Muscle layer of colon (tissue), 2 donors: Measurements from ENCODE around the gene MACF1.

Source experiments
- H3K27ac ChIP-seq: one replicate; pipeline ENCODE4 v1.7.0; 2013; ENCODE audit warnings: low read depth, mild to moderate bottlenecking, low read length, moderate library complexity
- H3K27me3 ChIP-seq, 2 donors: one replicate each; pipeline ENCODE4 v1.7.0; 2013; ENCODE audit warnings: low read length in 2 of 2, mild to moderate bottlenecking in 2 of 2; ENCODE audit not compliant: insufficient read depth in 2 of 2, control insufficient read depth in 1 of 2
- H3K36me3 ChIP-seq: one replicate; pipeline ENCODE4 v1.7.0; 2013; ENCODE audit warnings: mild to moderate bottlenecking, low read length; ENCODE audit not compliant: insufficient read depth
- H3K4me1 ChIP-seq: one replicate; pipeline ENCODE4 v1.7.0; 2013; ENCODE audit warnings: mild to moderate bottlenecking, low read length; ENCODE audit not compliant: insufficient read depth
- H3K4me3 ChIP-seq, 2 donors: one replicate each; pipeline ENCODE4 v1.7.0; 2013; ENCODE audit warnings: low read length in 2 of 2, low read depth in 1 of 2, mild to moderate bottlenecking in 1 of 2, moderate library complexity in 1 of 2
- H3K9ac ChIP-seq: one replicate; pipeline ENCODE4 v1.7.0; 2013; ENCODE audit warnings: low read length
- H3K9me3 ChIP-seq: one replicate; pipeline ENCODE4 v1.7.0; 2013; ENCODE audit warnings: mild to moderate bottlenecking, low read length
- donor health status: abdominal sarcoma.
- donor health status: Adenocarcinoma of cecum.

The MACF1 gene

GRCh38 chr1:39405358-39405757 is 200.9 kb downstream of the MACF1 start:
- no peak overlapping the region for H3K4me3 ChIP-seq
- H3K27ac ChIP-seq, result peak overlapping the region; percentile 36
- no peaks in the 10 kb centered on the region for H3K36me3 ChIP-seq
- peaks cover 40% of the 10 kb centered on the region for H3K4me1 ChIP-seq
- H3K27me3 ChIP-seq, result no peaks in the 10 kb centered on the region
- H3K9me3 ChIP-seq, result no peaks in the 10 kb centered on the region
- H3K9ac ChIP-seq, result no peak overlapping the region

- Histone ChIP-seq H3K27me3 (no peaks in the 10 kb centered on the region), H3K36me3 (no peaks in the 10 kb centered on the region), H3K4me1 (peaks cover 54% of the 10 kb centered on the region), H3K9me3 (no peaks in the 10 kb centered on the region), H3K4me3 (no peak overlapping the region), H3K9ac (peak overlapping the region; percentile 69), H3K27ac (peak overlapping the region; percentile 31)
Measured at GRCh38 chr1:39406533-39407450, 202.3 kb downstream of the MACF1 start.

- Histone ChIP-seq H3K9me3 (no peaks in the 10 kb centered on the region), H3K9ac (peak overlapping the region; percentile 69), H3K36me3 (no peaks in the 10 kb centered on the region), H3K4me3 (peak overlapping the region in 1 of 2 donors; percentile 64), H3K27ac (peak overlapping the region; percentile 79), H3K4me1 (peaks cover 61% of the 10 kb centered on the region), H3K27me3 (no peaks in the 10 kb centered on the region)
Measured at GRCh38 chr1:39407510-39407895, 203.0 kb downstream of the MACF1 start.

- H3K9me3 ChIP-seq, result no peaks in the 10 kb centered on the region
- H3K27ac ChIP-seq, result peak overlapping the region; percentile 79
- no peaks in the 10 kb centered on the region for H3K27me3 ChIP-seq
- H3K4me1 ChIP-seq, result peaks cover 66% of the 10 kb centered on the region
- H3K36me3 ChIP-seq, result no peaks in the 10 kb centered on the region
- peak overlapping the region; percentile 69 for H3K9ac ChIP-seq
- H3K4me3 ChIP-seq, result peak overlapping the region; percentile 64 to 70
Measured at GRCh38 chr1:39407896-39408640, 203.6 kb downstream of the MACF1 start.

- Histone ChIP-seq H3K9ac (no peak overlapping the region), H3K4me1 (peaks cover 66% of the 10 kb centered on the region), H3K27ac (peak overlapping the region; percentile 80), H3K9me3 (no peaks in the 10 kb centered on the region), H3K36me3 (no peaks in the 10 kb centered on the region), H3K27me3 (no peaks in the 10 kb centered on the region), H3K4me3 (peak overlapping the region; percentile 68 to 83)
Measured at GRCh38 chr1:39408641-39409054, 204.2 kb downstream of the MACF1 start.

GRCh38 chr1:39409055-39409816 is 204.7 kb downstream of the MACF1 start:
- no peaks in the 10 kb centered on the region for H3K36me3 ChIP-seq
- no peaks in the 10 kb centered on the region for H3K27me3 ChIP-seq
- H3K9ac ChIP-seq, result peak overlapping the region; percentile 15
- H3K27ac ChIP-seq, result peak overlapping the region; percentile 80
- H3K4me1 ChIP-seq, result peaks cover 72% of the 10 kb centered on the region
- peak overlapping the region; percentile 68 to 83 for H3K4me3 ChIP-seq
- no peaks in the 10 kb centered on the region for H3K9me3 ChIP-seq

- Histone ChIP-seq H3K4me3 (peak overlapping the region; percentile 17 to 68), H3K4me1 (peaks cover 62% of the 10 kb centered on the region), H3K9me3 (no peaks in the 10 kb centered on the region), H3K9ac (peak overlapping the region; percentile 4), H3K36me3 (no peaks in the 10 kb centered on the region), H3K27ac (peak overlapping the region; percentile 80), H3K27me3 (no peaks in the 10 kb centered on the region)
Measured at GRCh38 chr1:39410915-39411436, 206.5 kb downstream of the MACF1 start.

- no peaks in the 10 kb centered on the region for H3K9me3 ChIP-seq
- H3K4me3 ChIP-seq, result peak overlapping the region in 1 of 2 donors; percentile 68
- no peaks in the 10 kb centered on the region for H3K27me3 ChIP-seq
- H3K36me3 ChIP-seq, result no peaks in the 10 kb centered on the region
- peak overlapping the region; percentile 80 for H3K27ac ChIP-seq
- H3K4me1 ChIP-seq, result peaks cover 59% of the 10 kb centered on the region
- H3K9ac ChIP-seq, result peak overlapping the region; percentile 4
Measured at GRCh38 chr1:39411526-39412478, 207.3 kb downstream of the MACF1 start.

- no peak overlapping the region for H3K4me3 ChIP-seq
- no peaks in the 10 kb centered on the region for H3K27me3 ChIP-seq
- H3K4me1 ChIP-seq, result peaks cover 49% of the 10 kb centered on the region
- H3K9ac ChIP-seq, result no peak overlapping the region
- no peaks in the 10 kb centered on the region for H3K36me3 ChIP-seq
- no peak overlapping the region for H3K27ac ChIP-seq
- no peaks in the 10 kb centered on the region for H3K9me3 ChIP-seq
Measured at GRCh38 chr1:39412892-39413291, 208.4 kb downstream of the MACF1 start.

- H3K4me3 ChIP-seq, result no peak overlapping the region
- H3K36me3 ChIP-seq, result no peaks in the 10 kb centered on the region
- no peaks in the 10 kb centered on the region for H3K9me3 ChIP-seq
- H3K27ac ChIP-seq, result no peak overlapping the region
- no peak overlapping the region for H3K9ac ChIP-seq
- H3K4me1 ChIP-seq, result peaks cover 48% of the 10 kb centered on the region
- no peaks in the 10 kb centered on the region for H3K27me3 ChIP-seq
Measured at GRCh38 chr1:39413902-39414528, 209.5 kb downstream of the MACF1 start.
